K562 (cell line): ENCODE results near the gene MARCHF5. TPM values are rescaled to one million over a fixed set of nuclear protein-coding genes. Genes with fewer than 3 reads are reported as not detected.

ENCODE experiments used
- ATAC-seq: fragments of 200-7000 bp; cut with Tn5 transposase; 3 replicates; pipeline ENCODE4 v1.9.1; 2020; ENCODE audit warnings: moderate library complexity
- BruUV-seq: library from RNA; stranded (reverse); fragments of 400-500 nt; replicated peaks from 2 replicates; lab custom pipeline; 2021; lab: Mats Ljungman, UMichigan
- CTCF ChIA-PET: fragments of 300-600 bp; formaldehyde crosslinking; extraction: SDS; loops from one replicate; lab custom pipeline; 2021; ENCODE audit warnings: low intra/inter-chr PET ratio; lab: Yijun Ruan, JAX
- POLR2A ChIA-PET: fragments of 300-600, 350-650 bp; sonication (Branson Sonifier 250); formaldehyde crosslinking; extraction: SDS; loops from one replicate; lab custom pipeline; 2021; ENCODE audit warnings: antibody characterized with exemption, inconsistent platforms; lab: Yijun Ruan, JAX
- DNase-seq, 4 experiments: peaks; one replicate each; pipeline versions ENCODE4 v3.0.0 to v3.0.0-alpha.2; 2011 to 2018; ENCODE audit warnings: low spot score in 3 of 4, mixed read lengths in 3 of 4; ENCODE audit errors: extremely low read depth in 1 of 4
- FAIRE-seq: peaks from 2 replicates; lab custom pipeline; 2011; peaks lifted over from hg19 to GRCh38; lab: Jason Lieb, UNC
- H2AFZ ChIP-seq: 2 replicates; pipeline ENCODE4 v1.6.0; 2011; ENCODE audit warnings: low read depth, low read length, control low read depth, inconsistent platforms
- H3K27ac ChIP-seq: fragments of 200-600 bp; 3 replicates; pipeline ENCODE4 v1.8.0; 2011; ENCODE audit warnings: low read depth, mild to moderate bottlenecking, control low read depth, inconsistent platforms, low read length, moderate library complexity, mixed read lengths; ENCODE audit errors: extremely low read depth
- H3K27me3 ChIP-seq, 2 experiments: fragments of 300-600 bp in 1 of 2; 2 replicates in 1 of 2; 3 replicates in 1 of 2; pipeline versions ENCODE4 v1.6.0 to v1.8.0; 2011; ENCODE audit warnings: inconsistent platforms in 2 of 2, low read length in 2 of 2, mild to moderate bottlenecking in 1 of 2, mixed read lengths in 1 of 2, moderate library complexity in 1 of 2; ENCODE audit not compliant: control insufficient read depth in 2 of 2, insufficient read depth in 2 of 2
- H3K36me3 ChIP-seq: fragments of 300-600 bp; 3 replicates; pipeline ENCODE4 v1.8.0; 2011; ENCODE audit warnings: mild to moderate bottlenecking, low read length, inconsistent platforms; ENCODE audit not compliant: control insufficient read depth, insufficient read depth
- H3K4me1 ChIP-seq, 2 experiments: fragments of 200-600 bp in 1 of 2; replicated peaks in 1 of 2; 2 replicates in 1 of 2; 3 replicates in 1 of 2; pipeline versions ENCODE4 v1.5.1 to v1.8.0; 2011; ENCODE audit warnings: inconsistent platforms in 2 of 2, low read length in 2 of 2, mild to moderate bottlenecking in 1 of 2, mixed read lengths in 1 of 2, moderate library complexity in 1 of 2; ENCODE audit not compliant: control insufficient read depth in 2 of 2, insufficient read depth in 2 of 2
- H3K4me2 ChIP-seq: 2 replicates; pipeline ENCODE4 v1.6.1; 2011; ENCODE audit warnings: low read length, control low read depth, inconsistent platforms, mixed read lengths; ENCODE audit not compliant: insufficient read depth
- H3K4me3 ChIP-seq: fragments of 200-600 bp; sonication (generic), shearing (Covaris generic); 2 replicates; pipeline ENCODE4 v1.5.1; 2016; ENCODE audit warnings: control low read depth, inconsistent platforms
- H3K79me2 ChIP-seq: fragments of 200-600 bp; 3 replicates; pipeline ENCODE4 v1.8.0; 2011; ENCODE audit warnings: low read length, inconsistent platforms; ENCODE audit not compliant: control insufficient read depth, insufficient read depth
- H3K9ac ChIP-seq, 2 experiments: 2 replicates each; pipeline versions ENCODE4 v1.6.0 to v1.6.1; 2011; ENCODE audit warnings: low read depth in 2 of 2, low read length in 2 of 2, control low read depth in 1 of 2, inconsistent platforms in 1 of 2, mild to moderate bottlenecking in 1 of 2, mixed read lengths in 1 of 2; ENCODE audit not compliant: insufficient read depth in 1 of 2
- H3K9me1 ChIP-seq: one replicate; pipeline ENCODE4 v1.6.0; 2011; ENCODE audit warnings: inconsistent platforms, mild to moderate bottlenecking, low read length, moderate library complexity; ENCODE audit not compliant: control insufficient read depth, insufficient read depth
- H3K9me3 ChIP-seq: replicated peaks from 2 replicates; pipeline ENCODE4 v1.5.1; 2011; ENCODE audit warnings: low read depth, low read length, inconsistent platforms; ENCODE audit not compliant: control insufficient read depth, insufficient read depth
- H4K20me1 ChIP-seq: replicated peaks from 2 replicates; pipeline ENCODE4 v1.6.1; 2011; ENCODE audit warnings: low read length, inconsistent platforms, mixed read lengths; ENCODE audit not compliant: control insufficient read depth, insufficient read depth
- EP400 ChIP-seq: fragments of 450-650 bp; IDR thresholded peaks from 2 replicates; pipeline ENCODE4 v1.6.1; 2017; ENCODE audit warnings: antibody characterized with exemption, mild to moderate bottlenecking, moderate library complexity
- KDM1A ChIP-seq, 2 experiments: fragments of 450-650 bp; IDR thresholded peaks; 2 replicates each; pipeline ENCODE4 v1.6.1; 2016; ENCODE audit warnings: mild to moderate bottlenecking in 2 of 2
- NR2F6 ChIP-seq: fragments of 450-650 bp; formaldehyde crosslinking; IDR thresholded peaks from 2 replicates; pipeline ENCODE4 v1.4.0; 2020; ENCODE audit warnings: mild to moderate bottlenecking
- POLR2AphosphoS5 ChIP-seq: IDR thresholded peaks from 2 replicates; pipeline ENCODE4 v1.6.1; 2011; ENCODE audit warnings: mild to moderate bottlenecking, low read depth, low read length, moderate library complexity; ENCODE audit not compliant: control insufficient read depth, insufficient read depth
- SRSF1 ChIP-seq: fragments of 200-400 bp; formaldehyde crosslinking; IDR thresholded peaks from 2 replicates; pipeline ENCODE4 v1.6.1; 2017; ENCODE audit warnings: mild to moderate bottlenecking, low read depth, low read length, moderate library complexity
- TRIM24 ChIP-seq, 2 experiments: fragments of 450-650 bp; IDR thresholded peaks; 2 replicates each; pipeline ENCODE4 v1.6.1; 2016
- ZNF75A ChIP-seq: fragments of 450-650 bp; formaldehyde crosslinking; IDR thresholded peaks from 2 replicates; pipeline ENCODE4 v1.4.0; 2020; ENCODE audit warnings: mild to moderate bottlenecking
- WGBS: fragments of 100-300 bp; shearing (Covaris generic); methylation state at CpG from one replicate; pipeline ENCODE4 v1.1.6; 2016; ENCODE audit warnings: low coverage, mixed read lengths; ENCODE audit not compliant: insufficient coverage; ENCODE audit errors: missing lambda C conversion rate; 5-methylcytosine and 5-hydroxymethylcytosine counted together
- in situ Hi-C: fragments of 300-500 bp; cut with MboI; formaldehyde crosslinking; loops from 4 replicates; pipeline ENCODE4 v1.15.0; 2018; ENCODE audit warnings: inconsistent platforms, mixed read lengths
- intact Hi-C: fragments of 100-400 bp; cut with micrococcal nuclease; formaldehyde crosslinking; loops from 2 replicates; pipeline ENCODE4 v1.14.2; 2022
- polyA plus RNA-seq, 8 experiments: library from polyadenylated mRNA; depleted of rRNA in 4 of 8; stranded (reverse) in 5 of 8; unstranded in 3 of 8; fragments of >200 nt; fragmentation: Nextera tagmentation in 2 of 8; fragmentation: Illumina TruSeq in 1 of 8; extraction: Ambion mirVana in 2 of 8; extraction: Trizol in 1 of 8; gene quantifications; 2 replicates each; pipeline versions ENCODE4 v1.2.1 to v1.2.3, GENCODE V29; 2011 to 2014; ENCODE audit warnings: inconsistent platforms in 1 of 8, missing spikeins in 1 of 8
- total RNA-seq, 7 experiments: library from RNA; depleted of rRNA in 6 of 7; stranded (reverse); fragments of >200 nt in 6 of 7; fragmentation: Illumina TruSeq in 2 of 7; extraction: Trizol in 2 of 7; gene quantifications; 2 replicates each; pipeline versions ENCODE4 v1.2.1 to v1.2.3, GENCODE V29; 2011 to 2021; ENCODE audit warnings: low replicate concordance in 1 of 7
- TF ChIP-seq, protein P1 (sequence below): fragments of 150-350 bp; conservative IDR thresholded peaks from 2 replicates; pipeline ENCODE4 v1.6.1; 2014; ENCODE audit warnings: low read length
- TF ChIP-seq, protein P2 (sequence below): fragments of 200-600 bp; sonication (generic); IDR thresholded peaks from one replicate; pipeline ENCODE4 v1.6.1; 2012; ENCODE audit warnings: mild to moderate bottlenecking, low read depth, low read length, inconsistent platforms

Gene MARCHF5
- total and polyA plus RNA-seq, 9 of the 15 experiments (the other 6 are each of a cell fraction or from before 2014, with no cell fraction given), result 3.4 to 27.2 (median 11.5) TPM

DNA sequence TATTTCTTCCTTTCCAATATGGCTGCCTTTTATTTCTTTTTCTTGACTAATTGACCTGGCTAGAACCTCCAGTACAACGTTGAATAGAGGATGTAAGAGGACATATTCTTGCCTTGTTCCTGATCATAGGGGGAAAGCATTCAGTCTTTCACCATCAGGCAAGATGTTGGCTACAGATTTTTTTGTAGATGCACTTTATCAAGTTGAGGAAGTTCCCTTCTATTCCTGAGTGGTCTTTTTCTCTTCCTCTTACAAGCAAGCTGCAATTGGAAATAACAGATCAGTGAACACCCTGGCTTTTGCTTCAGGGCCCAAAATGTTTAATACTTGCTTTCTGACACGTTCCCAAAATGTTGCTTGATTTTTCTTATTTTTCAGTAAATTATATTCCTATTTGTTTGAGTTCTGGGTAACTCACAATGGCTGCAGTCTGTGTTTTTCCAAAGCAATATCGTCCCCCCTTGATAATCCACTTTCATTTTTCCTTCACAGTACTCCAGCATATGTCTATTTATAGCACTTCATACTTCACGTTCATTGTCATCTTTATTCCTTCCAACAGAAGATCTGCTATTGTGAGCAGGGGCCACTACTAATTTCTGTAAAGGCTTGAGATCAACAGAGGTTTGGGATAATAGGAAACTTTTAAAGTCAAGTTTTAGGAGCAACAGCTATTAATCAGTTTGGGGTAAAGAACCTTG is 11.8 kb upstream of the MARCHF5 start:
- intact Hi-C loops (no loop called here), in situ Hi-C loops (loop anchor here (25.0 kb wide), 1 partner anchor 192 kb away; no protein-coding TSS in a partner anchor)
- WGBS, result 33% methylated on average over 4 of the region's 4 CpGs
- H3K36me3 ChIP-seq, result no peaks in the 10 kb centered on the region
- no peak overlapping the region for H3K4me2 ChIP-seq
- no peak overlapping the region for H3K4me3 ChIP-seq
- no peak overlapping the region for H3K27ac ChIP-seq
- H3K9ac ChIP-seq, result no peak overlapping the region
- no peaks in the 10 kb centered on the region for H3K79me2 ChIP-seq
- no peak overlapping the region for H2AFZ ChIP-seq
- FAIRE-seq, result no peak
- H3K9me3 ChIP-seq, result no peaks in the 10 kb centered on the region
- H3K9me1 ChIP-seq, result no peaks in the 10 kb centered on the region
- BruUV-seq, result no TSS peak
- ChIA-PET CTCF (no interaction called here), POLR2A (no interaction called here)
- DNase-seq, result no peak
- H3K27me3 ChIP-seq, result no peaks in the 10 kb centered on the region
- no peak for ATAC-seq
- no peaks in the 10 kb centered on the region for H3K4me1 ChIP-seq
- H4K20me1 ChIP-seq, result no peaks in the 10 kb centered on the region
- no peak for TF ChIP-seq KDM1A (IDR thresholded peaks at IDR 0.05)
- TF ChIP-seq EP400, result no peak
- no peak for TF ChIP-seq SRSF1
- TF ChIP-seq POLR2AphosphoS5, result no peak
- no peak for TF ChIP-seq ZNF75A
- TF ChIP-seq, protein P1, sequence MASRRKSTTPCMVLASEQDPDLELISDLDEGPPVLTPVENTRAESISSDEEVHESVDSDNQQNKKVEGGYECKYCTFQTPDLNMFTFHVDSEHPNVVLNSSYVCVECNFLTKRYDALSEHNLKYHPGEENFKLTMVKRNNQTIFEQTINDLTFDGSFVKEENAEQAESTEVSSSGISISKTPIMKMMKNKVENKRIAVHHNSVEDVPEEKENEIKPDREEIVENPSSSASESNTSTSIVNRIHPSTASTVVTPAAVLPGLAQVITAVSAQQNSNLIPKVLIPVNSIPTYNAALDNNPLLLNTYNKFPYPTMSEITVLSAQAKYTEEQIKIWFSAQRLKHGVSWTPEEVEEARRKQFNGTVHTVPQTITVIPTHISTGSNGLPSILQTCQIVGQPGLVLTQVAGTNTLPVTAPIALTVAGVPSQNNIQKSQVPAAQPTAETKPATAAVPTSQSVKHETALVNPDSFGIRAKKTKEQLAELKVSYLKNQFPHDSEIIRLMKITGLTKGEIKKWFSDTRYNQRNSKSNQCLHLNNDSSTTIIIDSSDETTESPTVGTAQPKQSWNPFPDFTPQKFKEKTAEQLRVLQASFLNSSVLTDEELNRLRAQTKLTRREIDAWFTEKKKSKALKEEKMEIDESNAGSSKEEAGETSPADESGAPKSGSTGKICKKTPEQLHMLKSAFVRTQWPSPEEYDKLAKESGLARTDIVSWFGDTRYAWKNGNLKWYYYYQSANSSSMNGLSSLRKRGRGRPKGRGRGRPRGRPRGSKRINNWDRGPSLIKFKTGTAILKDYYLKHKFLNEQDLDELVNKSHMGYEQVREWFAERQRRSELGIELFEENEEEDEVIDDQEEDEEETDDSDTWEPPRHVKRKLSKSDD, result no peak
- no peak for TF ChIP-seq NR2F6
- no peak for TF ChIP-seq TRIM24 (IDR thresholded peaks at IDR 0.05)
- TF ChIP-seq, protein P2, sequence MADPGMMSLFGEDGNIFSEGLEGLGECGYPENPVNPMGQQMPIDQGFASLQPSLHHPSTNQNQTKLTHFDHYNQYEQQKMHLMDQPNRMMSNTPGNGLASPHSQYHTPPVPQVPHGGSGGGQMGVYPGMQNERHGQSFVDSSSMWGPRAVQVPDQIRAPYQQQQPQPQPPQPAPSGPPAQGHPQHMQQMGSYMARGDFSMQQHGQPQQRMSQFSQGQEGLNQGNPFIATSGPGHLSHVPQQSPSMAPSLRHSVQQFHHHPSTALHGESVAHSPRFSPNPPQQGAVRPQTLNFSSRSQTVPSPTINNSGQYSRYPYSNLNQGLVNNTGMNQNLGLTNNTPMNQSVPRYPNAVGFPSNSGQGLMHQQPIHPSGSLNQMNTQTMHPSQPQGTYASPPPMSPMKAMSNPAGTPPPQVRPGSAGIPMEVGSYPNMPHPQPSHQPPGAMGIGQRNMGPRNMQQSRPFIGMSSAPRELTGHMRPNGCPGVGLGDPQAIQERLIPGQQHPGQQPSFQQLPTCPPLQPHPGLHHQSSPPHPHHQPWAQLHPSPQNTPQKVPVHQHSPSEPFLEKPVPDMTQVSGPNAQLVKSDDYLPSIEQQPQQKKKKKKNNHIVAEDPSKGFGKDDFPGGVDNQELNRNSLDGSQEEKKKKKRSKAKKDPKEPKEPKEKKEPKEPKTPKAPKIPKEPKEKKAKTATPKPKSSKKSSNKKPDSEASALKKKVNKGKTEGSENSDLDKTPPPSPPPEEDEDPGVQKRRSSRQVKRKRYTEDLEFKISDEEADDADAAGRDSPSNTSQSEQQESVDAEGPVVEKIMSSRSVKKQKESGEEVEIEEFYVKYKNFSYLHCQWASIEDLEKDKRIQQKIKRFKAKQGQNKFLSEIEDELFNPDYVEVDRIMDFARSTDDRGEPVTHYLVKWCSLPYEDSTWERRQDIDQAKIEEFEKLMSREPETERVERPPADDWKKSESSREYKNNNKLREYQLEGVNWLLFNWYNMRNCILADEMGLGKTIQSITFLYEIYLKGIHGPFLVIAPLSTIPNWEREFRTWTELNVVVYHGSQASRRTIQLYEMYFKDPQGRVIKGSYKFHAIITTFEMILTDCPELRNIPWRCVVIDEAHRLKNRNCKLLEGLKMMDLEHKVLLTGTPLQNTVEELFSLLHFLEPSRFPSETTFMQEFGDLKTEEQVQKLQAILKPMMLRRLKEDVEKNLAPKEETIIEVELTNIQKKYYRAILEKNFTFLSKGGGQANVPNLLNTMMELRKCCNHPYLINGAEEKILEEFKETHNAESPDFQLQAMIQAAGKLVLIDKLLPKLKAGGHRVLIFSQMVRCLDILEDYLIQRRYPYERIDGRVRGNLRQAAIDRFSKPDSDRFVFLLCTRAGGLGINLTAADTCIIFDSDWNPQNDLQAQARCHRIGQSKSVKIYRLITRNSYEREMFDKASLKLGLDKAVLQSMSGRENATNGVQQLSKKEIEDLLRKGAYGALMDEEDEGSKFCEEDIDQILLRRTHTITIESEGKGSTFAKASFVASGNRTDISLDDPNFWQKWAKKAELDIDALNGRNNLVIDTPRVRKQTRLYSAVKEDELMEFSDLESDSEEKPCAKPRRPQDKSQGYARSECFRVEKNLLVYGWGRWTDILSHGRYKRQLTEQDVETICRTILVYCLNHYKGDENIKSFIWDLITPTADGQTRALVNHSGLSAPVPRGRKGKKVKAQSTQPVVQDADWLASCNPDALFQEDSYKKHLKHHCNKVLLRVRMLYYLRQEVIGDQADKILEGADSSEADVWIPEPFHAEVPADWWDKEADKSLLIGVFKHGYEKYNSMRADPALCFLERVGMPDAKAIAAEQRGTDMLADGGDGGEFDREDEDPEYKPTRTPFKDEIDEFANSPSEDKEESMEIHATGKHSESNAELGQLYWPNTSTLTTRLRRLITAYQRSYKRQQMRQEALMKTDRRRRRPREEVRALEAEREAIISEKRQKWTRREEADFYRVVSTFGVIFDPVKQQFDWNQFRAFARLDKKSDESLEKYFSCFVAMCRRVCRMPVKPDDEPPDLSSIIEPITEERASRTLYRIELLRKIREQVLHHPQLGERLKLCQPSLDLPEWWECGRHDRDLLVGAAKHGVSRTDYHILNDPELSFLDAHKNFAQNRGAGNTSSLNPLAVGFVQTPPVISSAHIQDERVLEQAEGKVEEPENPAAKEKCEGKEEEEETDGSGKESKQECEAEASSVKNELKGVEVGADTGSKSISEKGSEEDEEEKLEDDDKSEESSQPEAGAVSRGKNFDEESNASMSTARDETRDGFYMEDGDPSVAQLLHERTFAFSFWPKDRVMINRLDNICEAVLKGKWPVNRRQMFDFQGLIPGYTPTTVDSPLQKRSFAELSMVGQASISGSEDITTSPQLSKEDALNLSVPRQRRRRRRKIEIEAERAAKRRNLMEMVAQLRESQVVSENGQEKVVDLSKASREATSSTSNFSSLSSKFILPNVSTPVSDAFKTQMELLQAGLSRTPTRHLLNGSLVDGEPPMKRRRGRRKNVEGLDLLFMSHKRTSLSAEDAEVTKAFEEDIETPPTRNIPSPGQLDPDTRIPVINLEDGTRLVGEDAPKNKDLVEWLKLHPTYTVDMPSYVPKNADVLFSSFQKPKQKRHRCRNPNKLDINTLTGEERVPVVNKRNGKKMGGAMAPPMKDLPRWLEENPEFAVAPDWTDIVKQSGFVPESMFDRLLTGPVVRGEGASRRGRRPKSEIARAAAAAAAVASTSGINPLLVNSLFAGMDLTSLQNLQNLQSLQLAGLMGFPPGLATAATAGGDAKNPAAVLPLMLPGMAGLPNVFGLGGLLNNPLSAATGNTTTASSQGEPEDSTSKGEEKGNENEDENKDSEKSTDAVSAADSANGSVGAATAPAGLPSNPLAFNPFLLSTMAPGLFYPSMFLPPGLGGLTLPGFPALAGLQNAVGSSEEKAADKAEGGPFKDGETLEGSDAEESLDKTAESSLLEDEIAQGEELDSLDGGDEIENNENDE, result no peak
